ENCODE results near the gene ZNF644.

GRCh38 chr1:91057784-91058183 lies 35.9 kb upstream of the ZNF644 start:
- TF ChIP-seq CTCF (conservative IDR thresholded peaks at IDR 0.05) (no peak), EZH2 (IDR thresholded peaks at IDR 0.05; ENCODE audit: low read depth) (no peak)
